Jurkat, Clone E6-1 (cell line): ENCODE data around the gene CREB3L1.

ENCODE experiments used
- DNase-seq: peaks from one replicate; pipeline ENCODE4 v3.0.0-alpha.2; 2011; ENCODE audit warnings: low read depth, low spot score
- H3K4me3 ChIP-seq: 2 replicates; pipeline ENCODE4 v1.5.1; 2011; ENCODE audit warnings: mild to moderate bottlenecking, low read length, control low read depth, moderate library complexity

The CREB3L1 gene

DNA sequence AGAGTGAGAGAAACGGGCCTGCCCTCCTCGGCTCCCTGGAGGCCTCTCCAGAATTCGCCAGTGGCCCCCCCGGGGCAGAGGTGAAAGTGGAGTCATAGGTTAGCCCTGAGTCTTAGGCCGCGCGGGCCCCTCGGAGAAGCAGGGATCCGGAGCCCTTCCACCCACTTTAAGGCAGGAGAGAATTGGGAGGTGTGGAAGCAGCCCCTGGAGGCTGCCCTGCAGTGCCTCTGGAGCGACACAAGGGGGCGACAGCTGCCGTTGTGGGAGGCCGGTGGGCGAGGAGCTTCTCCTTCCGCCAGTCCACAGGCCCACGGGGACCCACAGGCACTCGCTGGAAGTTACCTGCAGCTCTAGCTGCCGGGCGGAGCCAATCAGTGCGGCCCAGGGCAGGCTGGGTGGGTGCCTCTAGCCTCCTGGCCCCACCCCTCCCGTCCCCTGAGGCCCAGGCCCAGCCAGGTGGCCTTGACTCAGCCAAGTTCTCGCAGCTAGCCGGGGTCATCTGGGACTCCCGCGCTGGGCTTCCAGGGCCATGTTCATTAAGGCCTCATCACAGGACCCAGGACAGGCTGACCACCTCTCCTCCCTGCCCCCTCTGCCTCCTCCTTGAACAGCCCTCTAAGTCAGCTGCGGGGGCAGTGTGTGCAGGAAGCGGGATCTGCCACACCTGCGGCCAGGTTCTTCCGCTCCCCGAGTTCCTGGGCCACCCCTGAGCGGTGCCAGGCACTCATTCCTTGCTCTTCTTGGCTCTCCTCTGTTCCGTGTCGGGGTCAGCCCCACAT is 74.8 kb downstream of the CREB3L1 start:
- no peak overlapping the region for H3K4me3 ChIP-seq

DNA sequence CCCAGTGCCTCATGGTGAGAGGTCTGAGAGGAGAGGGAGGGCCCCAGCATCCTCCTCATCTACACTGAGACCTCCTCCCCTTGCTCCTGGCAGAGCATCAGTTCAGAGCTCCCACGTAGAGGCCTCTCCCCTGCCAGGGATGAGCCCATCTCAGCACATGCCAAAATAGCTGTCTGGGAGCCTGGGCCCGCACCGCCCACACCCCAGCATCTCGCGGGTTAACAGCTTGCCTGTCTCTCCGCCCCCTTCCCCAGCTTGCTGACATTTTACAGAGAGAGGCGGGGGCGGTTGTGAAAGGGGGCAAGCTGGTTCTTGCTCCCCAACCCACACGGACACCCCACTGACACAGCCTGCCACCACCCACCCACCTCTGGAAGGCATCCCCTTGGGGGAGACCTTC is 76.2 kb downstream of the CREB3L1 start:
- no peak for DNase-seq
- H3K4me3 ChIP-seq: no peak overlapping the region

More for the DNA sequence above, 74.8 kb downstream of the CREB3L1 start:
- DNase-seq: no peak

DNA sequence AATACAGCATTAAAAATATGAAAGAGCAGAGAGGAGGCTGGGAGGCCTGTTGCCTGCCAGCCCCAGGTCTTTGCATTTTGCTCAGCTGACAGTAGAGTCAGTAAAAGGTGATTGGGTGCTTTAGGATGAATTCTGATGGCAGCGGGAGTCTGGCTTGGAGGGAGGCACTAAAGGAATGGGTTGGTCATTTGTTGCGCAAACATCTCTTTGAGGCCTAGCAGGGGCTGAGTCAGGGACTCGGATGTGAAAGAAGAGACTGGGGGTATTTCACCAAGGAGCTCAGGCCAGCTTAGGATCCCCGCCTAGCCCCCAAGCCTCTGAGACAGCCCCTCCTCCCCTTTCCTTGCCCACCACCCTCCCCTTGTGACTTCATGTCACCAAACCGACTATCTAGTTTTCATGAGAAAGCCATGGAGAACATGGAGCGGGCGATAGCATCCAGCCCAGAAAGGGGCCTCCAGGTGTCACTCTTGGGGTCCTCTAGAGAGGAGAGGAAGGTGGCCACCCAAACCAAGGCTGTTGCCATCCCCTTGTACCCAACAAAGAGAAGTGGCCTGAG is 79.5 kb downstream of the CREB3L1 start:
- no peak for DNase-seq
- H3K4me3 ChIP-seq: no peak overlapping the region

DNA sequence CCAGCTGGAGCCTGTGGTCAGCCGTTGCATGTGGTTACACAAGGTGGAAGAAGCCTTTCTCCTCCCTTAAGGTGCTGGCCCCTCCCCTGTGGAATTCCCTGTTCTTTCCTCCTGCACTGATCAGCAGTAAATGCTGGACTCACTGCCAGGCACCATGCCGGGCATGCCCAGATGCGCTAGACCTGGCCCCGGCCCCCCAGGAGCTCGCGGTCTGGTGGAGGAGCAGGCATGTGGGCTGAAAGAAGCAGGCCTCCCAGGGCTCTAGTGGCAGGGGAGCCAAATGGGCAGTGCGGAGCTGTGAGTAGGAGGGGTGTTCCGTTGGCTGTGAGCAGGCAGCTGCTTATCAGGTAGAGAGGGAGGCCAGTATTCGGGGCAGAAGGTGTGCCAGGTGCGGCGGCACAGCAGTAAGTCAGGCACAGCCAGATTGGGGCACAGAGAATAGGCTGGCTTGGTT is 80.0 kb downstream of the CREB3L1 start:
- H3K4me3 ChIP-seq: no peak overlapping the region
- no peak for DNase-seq

DNA sequence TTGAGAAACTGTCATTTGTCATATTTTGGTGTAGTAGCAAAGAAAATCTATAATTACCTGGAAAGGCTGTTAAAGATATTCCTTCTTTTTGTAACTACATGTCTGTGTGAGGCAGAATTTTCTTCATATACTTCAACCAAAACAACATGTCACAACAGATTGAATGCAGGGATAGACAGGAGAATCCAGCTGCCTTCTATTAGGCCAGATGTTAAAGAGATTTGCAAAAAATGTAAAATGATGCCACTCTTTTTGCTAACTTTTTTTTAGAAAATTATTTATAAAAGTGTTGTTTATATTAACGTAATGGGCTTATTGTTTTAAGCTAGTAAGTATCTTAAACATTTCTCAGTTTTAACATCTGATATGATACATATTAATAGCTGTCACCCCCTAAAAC is 82.5 kb downstream of the CREB3L1 start:
- DNase-seq: no peak
- H3K4me3 ChIP-seq: no peak overlapping the region

DNA sequence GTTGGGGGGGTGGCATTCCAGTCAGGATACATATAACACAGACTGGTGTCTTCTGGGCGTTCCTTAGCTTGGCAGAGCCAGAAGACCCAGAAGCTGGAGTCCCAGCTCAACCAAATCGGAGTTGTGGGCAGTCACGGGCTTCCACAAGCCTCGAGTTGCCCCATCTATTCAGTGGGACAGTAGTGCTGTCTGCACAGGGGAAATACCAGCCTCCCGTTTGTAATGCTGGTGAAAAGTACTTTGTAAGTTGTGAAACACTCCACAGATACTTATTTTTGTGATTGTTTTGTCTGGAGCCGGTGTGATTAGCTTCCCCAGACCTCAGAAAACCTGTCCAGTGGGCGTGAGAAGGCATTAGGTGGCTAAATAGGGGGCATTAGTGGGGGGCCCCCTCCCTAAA is 83.4 kb downstream of the CREB3L1 start:
- no peak for DNase-seq
- H3K4me3 ChIP-seq: peak overlapping the region; percentile 81

DNA sequence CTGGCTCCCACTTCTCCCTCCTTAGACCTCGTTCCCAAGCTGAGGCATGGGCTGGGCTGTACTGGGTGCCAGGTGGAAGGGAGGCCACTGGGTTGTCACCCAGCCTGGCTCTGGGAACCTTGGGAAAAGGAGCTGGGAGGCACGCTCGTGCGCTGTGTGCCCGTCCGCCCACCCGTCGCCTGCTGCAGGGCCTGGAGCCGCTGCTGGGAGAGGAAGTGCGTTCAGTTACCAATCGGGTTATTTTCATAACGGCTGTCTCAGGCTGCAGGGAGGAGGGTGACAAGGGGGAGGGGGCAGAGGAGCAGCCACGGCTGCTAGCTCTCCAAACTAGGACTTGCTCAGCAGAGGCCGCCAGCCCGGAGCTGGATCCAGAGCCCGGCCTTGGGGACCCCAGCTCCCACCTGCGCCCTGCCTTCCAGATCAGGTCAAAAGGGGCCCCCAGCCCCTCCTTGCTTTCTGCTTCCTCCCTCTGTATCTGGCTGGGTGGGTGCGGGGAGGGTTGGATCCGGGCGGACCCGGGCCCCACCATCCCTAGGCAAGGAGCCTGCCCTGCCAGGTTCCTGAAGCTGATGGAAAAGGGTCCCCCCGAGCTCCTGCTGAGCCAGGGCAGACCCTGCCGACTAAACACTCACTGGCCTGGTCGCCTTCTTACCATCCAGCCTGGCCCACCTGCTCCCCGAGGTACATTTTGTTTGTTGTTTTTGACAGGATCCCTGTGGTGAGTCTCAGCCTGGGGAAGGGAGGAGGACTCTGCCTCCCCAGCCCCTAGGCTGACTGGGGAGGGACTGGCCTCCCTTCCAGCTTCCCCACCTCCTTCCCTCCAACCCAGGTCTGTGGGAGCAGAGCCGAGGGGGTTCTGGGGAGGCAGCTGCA is 84.1 kb downstream of the CREB3L1 start:
- peak; percentile 85 for DNase-seq
- H3K4me3 ChIP-seq: peak overlapping the region; percentile 81

DNA sequence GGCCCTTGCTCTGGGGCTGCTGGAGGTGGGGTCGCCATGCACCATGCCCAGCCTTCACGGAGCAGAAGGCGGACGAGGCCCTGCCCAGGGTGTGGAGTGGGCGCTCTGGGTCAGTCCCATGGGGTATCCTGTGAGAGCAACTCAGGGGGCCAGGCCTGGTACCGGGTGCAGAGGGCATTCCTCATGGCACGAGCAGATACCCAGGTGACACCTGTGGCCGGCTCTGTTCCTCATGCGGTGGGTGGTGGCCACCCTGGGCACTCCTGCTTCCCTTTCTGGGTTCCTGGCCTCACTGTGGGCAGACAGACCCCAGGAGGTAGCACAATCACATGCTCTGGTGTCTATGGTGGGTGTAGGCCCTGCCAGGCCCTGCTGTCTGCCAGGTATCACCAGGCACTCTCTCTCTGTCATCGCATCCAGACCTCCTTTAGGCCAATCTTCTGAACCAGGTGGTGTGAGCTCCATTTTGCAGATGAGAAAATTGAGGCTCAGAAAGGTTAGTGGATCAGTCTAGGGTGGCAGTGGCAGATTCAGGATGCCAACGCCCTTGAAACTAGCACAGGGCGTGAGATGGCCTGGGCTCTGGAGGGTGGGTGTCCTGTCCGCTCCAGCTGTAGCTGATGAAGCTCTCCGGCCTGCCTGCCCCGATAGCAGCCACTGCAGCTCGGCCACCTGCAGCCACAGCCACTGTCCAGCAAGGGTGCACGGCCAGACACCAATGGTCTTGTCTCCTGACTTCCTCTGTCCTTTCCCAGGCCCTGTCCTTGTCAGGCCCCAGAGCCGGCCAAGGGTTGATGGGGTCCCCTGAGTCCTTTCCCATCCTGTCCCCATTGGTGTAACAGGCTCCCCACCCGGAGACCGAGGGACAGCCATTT is 84.9 kb downstream of the CREB3L1 start:
- peak overlapping the region; percentile 81 for H3K4me3 ChIP-seq
- DNase-seq: no peak

DNA sequence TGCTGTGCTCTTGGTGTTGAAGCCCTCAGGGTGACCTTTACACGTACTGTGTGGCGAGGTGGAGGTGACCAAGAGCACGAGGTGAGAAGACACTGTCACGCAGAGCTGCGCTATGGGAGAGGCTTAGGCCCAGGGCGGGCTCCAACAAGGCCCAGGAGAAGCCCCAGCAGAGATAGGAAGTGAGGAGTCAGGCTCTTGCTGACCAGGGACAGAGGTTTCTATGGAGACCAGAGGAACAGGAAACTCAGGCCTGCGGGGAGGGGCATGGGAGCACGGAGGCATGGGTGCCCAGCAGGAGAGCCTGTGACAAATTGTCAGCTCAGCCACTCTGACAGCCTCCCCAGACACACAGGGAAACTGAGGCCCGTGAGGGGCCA is 85.6 kb downstream of the CREB3L1 start:
- no peak overlapping the region for H3K4me3 ChIP-seq
- no peak for DNase-seq

DNA sequence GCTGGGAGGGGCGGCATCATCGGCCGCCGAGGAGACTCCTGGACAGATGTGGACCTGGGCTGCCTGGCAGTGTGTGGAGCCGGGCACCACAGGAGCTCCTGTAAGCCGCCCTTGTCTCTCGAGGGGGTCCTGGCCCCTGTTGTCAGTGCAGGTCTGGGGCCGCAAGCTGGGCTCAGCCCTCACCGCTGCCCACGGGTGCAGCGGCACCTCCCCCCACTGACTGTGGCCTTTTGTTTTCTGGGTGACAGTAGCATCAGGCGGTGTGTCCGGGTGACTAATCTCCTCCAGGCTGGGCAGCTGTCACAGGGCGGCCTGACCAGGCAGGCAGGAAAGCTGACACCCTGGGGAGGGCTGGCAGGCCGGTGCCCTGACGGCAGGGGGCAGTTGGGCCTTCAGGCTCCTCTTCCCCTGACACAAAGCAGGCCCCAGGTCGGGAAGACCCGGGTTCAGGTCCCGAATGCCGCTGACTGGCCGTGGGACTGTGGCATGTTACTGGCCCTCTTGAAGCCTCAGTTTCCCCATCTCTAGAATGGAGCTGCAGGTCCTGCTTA is 86.1 kb downstream of the CREB3L1 start:
- no peak for DNase-seq
- H3K4me3 ChIP-seq: no peak overlapping the region

DNA sequence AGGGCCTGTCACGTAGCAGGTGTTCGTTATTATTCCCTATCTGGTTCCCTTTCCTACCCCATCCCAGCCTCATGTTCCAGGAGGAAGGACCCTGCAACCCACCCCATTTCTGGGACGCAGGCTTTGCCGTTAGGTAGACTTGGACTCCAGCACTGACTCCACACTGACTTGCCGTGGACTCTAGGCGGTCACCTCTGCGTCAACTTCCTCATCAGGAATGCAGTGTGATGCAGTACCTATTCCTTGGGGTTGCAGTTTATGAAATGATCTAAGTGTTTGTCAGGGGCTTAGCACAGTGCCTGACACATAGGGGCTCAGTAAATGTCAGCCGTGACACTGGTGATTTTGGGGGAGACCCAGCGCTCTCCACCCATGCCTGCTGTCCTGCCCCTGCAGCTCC is 86.6 kb downstream of the CREB3L1 start:
- no peak overlapping the region for H3K4me3 ChIP-seq
- no peak for DNase-seq

DNA sequence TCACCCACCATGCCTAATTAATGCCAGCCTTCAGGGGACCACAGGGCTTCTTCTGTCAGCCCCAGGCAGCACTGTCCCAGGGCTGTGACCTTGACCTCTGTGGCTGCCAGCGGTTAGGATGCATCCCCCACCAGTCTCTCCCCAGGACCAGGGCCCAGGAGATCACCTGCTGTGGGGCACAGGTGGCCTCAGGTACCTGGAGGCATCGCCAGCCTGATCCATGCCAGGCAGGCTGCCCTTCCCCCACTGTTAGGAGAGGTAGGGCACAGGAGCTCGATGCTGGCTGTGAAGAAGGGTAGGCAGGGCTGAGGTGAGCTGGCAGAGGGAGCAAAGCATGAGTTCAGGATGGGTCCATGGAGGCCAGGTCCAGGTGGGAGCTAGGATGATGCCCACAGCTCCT is 87.3 kb downstream of the CREB3L1 start:
- H3K4me3 ChIP-seq: no peak overlapping the region
- DNase-seq: no peak

DNA sequence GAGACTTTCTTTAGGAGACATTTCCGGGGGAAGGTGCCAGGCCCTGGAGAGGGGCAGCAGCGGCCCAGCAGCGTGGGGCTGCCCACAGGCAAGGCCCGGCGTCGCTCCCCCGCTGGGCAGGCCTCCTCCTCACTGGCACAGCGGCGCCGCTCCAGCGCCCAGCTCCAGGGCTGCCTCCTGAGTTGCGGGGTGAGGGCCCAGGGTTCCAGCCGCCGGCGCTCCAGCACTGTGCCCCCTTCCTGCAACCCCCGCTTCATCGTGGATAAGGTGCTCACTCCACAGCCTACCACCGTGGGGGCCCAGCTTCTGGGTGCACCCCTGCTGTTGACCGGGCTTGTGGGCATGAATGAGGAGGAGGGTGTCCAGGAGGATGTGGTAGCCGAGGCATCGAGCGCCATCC is 88.8 kb downstream of the CREB3L1 start:
- no peak for DNase-seq
- no peak overlapping the region for H3K4me3 ChIP-seq

DNA sequence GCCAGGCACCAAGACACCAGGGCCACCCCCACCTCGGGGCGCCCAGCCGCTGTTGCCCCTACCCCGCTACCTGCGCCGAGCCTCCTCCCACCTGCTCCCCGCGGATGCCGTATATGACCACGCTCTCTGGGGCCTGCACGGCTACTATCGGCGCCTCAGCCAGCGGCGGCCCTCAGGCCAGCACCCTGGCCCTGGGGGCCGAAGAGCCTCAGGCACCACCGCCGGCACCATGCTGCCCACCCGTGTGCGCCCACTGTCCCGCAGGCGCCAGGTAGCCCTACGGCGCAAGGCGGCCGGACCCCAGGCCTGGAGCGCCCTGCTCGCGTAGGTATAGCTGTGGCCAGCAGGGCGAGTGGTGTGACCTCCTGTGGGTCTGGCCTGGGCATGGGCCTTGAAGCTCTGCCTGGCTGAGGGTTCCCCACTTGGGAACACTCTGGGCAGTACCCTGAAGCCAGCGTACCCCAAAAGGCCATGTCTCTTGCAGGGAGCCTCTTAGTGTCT is 89.2 kb downstream of the CREB3L1 start:
- H3K4me3 ChIP-seq: no peak overlapping the region
- no peak for DNase-seq

DNA sequence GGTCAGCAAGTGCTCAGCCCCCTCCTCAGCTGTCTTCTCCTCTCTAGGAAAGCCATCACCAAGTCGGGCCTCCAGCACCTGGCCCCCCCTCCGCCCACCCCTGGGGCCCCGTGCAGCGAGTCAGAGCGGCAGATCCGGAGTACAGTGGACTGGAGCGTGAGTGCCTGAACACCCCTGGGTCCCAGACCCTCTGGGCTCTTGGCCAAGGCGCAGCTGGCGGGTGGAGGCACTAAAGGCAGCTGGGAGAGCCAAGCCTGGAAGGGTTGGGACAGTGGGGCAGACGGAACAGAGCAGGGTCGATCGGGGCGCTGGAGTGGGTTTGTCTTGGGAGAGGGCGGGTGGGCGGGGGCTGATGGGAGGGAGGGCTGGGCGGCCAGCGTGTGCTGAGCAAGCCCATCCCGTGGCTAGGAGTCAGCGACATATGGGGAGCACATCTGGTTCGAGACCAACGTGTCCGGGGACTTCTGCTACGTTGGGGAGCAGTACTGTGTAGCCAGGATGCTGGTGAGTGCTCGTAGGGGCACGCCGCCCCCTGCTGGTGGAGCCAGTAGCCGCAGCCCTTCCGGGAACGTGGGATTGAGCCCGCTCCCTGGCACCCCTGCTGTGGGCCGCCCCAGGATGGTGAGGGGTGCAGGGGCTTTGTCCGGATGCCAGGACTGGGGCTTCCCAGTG is 89.9 kb downstream of the CREB3L1 start:
- peak; percentile 50 for DNase-seq
- no peak overlapping the region for H3K4me3 ChIP-seq

DNA sequence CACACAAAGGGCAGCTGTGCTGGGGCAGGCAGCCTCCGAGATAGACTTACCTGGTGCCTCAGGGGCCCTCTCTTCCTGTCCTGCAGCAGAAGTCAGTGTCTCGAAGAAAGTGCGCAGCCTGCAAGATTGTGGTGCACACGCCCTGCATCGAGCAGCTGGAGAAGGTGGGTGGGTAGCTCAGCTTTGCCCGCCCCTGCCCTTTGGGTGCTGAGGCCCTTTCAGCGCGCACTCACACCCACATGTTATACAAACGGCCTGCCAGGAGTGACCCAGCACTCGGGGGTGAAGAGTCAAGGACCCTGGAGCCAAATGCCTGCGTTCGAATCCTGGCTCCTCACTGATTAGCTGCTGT is 90.4 kb downstream of the CREB3L1 start:
- no peak for DNase-seq
- H3K4me3 ChIP-seq: no peak overlapping the region

DNA sequence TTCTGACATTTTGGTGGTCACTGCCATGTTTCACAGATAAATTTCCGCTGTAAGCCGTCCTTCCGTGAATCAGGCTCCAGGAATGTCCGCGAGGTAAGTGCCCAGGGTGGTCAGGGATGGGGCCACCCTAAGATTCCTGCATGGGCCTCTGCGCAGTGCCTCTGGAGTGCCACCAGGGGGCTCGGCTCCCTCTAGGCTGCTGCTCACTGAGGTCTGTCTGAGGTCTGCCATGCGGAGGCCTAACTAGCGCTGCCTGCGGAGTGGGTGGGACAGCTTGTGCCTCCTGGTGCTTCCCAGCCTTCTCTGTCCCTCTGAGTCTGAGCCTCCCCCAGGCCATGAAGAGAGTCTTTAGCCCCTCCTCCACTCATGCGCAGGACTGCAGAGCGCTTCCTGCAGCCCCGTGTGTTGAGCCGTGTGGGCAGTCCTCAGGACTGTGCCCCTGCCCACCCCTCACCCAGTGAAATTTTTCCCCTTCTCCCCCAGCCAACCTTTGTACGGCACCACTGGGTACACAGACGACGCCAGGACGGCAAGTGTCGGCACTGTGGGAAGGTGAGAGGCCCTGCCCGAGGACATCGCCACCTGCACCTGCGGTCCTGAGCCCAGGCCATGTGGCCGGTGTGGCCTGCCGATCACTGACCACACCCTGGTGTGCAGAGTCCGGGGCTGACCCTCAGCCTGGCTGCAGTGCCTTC is 92.1 kb downstream of the CREB3L1 start:
- DNase-seq: peak; percentile 54
- no peak overlapping the region for H3K4me3 ChIP-seq

DNA sequence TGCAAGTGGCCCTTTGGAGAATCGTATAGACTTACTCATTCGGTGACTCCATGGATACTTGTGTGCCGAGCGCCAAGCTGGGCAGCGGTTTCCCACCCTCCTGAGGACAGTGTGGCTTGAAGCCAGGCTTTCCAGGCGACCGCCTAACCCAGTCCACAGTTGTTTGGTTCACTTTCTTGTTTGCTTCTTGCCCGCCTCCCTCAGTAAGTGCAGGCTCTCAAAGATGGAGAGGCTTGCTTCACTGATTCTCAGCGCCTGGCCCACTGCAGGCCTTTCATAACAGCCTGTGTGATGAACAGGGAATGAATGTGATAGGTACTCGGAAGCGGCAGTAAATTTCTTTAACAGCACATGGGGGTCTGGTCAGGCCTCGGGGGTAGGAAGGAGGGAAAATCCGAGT is 92.8 kb downstream of the CREB3L1 start:
- DNase-seq: no peak

More for the DNA sequence above, 92.8 kb downstream of the CREB3L1 start:
- no peak overlapping the region for H3K4me3 ChIP-seq
